Bronchial smooth muscle cell (primary cell): Measurements from ENCODE around the gene QRICH2. TPM values are rescaled to one million over a fixed set of nuclear protein-coding genes. Genes with fewer than 3 reads are reported as not detected.

Experiments
- total RNA-seq: library from RNA; depleted of rRNA; stranded (reverse); fragments of >200 nt; gene quantifications from 2 replicates; pipeline ENCODE4 v1.2.1, GENCODE V29; 2014

QRICH2 gene
- 3.0 and 5.5 TPM in 2 replicates for total RNA-seq

GRCh38 chr17:76307966-76308338, at the start of gene QRICH2:
TSS of gene QRICH2 (minus strand) at chr17:76308276. CDS start at chr17:76307998, 278 bp downstream.

GRCh38 chr17:76353599-76354316, 45.7 kb upstream of the QRICH2 start, which contains the start of gene PRPSAP1:
TSS of gene PRPSAP1 (minus strand) at chr17:76353916. CDS start at chr17:76353703, 213 bp downstream.

GRCh38 chr17:76264755-76265623, 43.1 kb downstream of the QRICH2 start, which contains the start of gene UBALD2:
TSS of gene UBALD2 (plus strand) at chr17:76265348. CDS start at chr17:76265506, 158 bp downstream.

GRCh38 chr17:76240461-76241203, 67.4 kb downstream of the QRICH2 start, which contains the start of gene RNF157:
TSS of gene RNF157 (minus strand) at chr17:76240493. CDS start at chr17:76240240, 253 bp downstream.

Other genes starting within 250 kb of the QRICH2 start
- gene SRP68, start 235.8 kb downstream of the QRICH2 start, total RNA-seq = 26.4 and 32.6 TPM in 2 replicates
- not detected in 2 replicates for gene GALR2, start 233.5 kb downstream of the QRICH2 start, total RNA-seq
- gene ZACN, start 229.1 kb downstream of the QRICH2 start, total RNA-seq = under 0.01 TPM in 1 of 2 replicates, not detected in the other
- 90.0 and 119 TPM in 2 replicates for gene EXOC7, start 204.5 kb downstream of the QRICH2 start, total RNA-seq
- gene FOXJ1, start 167.0 kb downstream of the QRICH2 start, total RNA-seq = not detected in 2 replicates
- 0.32 and 0.34 TPM in 2 replicates for gene RNF157, start 67.8 kb downstream of the QRICH2 start, total RNA-seq
- 1.5 and 1.9 TPM in 2 replicates for gene UBALD2, start 42.9 kb downstream of the QRICH2 start, total RNA-seq
- gene PRPSAP1, start 45.6 kb upstream of the QRICH2 start, total RNA-seq = 24.7 and 40.4 TPM in 2 replicates
- gene SPHK1, start 76.3 kb upstream of the QRICH2 start, total RNA-seq = 18.4 and 24.6 TPM in 2 replicates
- 19.4 and 23.3 TPM in 2 replicates for gene UBE2O, start 144.9 kb upstream of the QRICH2 start, total RNA-seq
- gene AANAT, start 159.3 kb upstream of the QRICH2 start, total RNA-seq = not detected in 2 replicates
- 1.1 and 3.0 TPM in 2 replicates for gene RHBDF2, start 193.1 kb upstream of the QRICH2 start, total RNA-seq
- 65.3 and 86.2 TPM in 2 replicates for gene CYGB, start 229.4 kb upstream of the QRICH2 start, total RNA-seq
- gene PRCD, start 231.8 kb upstream of the QRICH2 start, total RNA-seq = 8.0 and 11.2 TPM in 2 replicates